Activated naive CD4-positive, alpha-beta T cell (primary cell): ENCODE results near the gene SHISA5.

Experiments
- DNase-seq, 4 experiments: peaks; one replicate each; lab custom pipeline; 2025; lab: John Stamatoyannopoulos, UW

SHISA5 gene

DNA sequence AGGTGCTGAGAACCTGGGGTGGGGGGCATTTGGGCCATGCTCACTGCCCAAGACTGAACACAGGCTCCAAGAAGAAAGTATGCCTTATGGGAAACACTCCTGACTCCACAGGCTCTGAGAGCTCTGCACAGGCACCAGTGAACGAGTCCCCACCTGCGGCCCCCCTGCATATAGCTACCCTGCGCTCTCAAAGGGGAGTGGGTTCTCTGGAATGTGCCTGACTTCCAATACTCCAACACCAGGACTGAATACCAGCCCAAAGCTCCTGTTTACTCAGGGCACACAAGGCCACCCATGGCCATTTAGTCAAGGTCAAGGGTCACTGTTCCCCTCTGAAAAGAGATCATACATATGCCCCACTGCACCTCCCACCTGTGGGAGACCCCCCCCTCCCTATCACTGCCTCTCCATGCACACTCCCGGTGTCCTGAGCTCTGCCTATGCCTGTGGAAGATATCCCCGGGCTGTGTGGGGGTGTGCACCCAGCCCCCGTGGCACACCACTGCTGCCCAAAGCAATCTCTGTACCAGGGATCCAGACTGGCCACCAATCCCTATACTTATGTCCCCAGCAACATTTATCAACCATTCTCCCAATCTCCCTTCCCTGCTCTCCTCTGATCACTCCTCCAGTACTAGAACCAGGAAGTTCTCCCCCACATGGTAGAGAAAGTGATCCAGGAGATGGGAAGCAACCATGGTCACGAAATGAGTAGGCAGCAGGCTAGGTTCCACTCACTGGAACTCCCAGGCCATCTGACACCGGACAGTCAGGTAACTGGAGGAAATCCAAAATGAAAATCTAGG, 72.5 kb downstream of the SHISA5 start:
- DNase-seq, result no peak

DNA sequence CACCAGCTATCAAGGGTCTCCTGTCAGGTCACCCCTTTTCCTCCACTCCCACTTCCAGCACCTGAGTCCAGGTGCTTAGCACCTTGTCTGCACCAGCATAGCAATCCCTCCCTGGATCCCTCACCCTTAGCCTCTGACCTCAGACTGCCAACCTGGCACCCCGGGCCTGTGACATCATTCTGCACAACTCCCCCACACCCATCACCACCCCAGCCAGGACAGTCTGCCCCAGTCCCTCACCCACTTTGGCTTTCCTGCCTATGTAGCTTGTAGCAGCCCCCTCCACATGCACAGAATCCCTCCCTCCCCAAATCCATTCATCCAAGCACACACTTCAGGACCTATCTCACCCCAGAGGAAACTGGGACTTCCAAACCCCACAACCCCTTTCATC, 73.3 kb downstream of the SHISA5 start:
- DNase-seq, result no peak

DNA sequence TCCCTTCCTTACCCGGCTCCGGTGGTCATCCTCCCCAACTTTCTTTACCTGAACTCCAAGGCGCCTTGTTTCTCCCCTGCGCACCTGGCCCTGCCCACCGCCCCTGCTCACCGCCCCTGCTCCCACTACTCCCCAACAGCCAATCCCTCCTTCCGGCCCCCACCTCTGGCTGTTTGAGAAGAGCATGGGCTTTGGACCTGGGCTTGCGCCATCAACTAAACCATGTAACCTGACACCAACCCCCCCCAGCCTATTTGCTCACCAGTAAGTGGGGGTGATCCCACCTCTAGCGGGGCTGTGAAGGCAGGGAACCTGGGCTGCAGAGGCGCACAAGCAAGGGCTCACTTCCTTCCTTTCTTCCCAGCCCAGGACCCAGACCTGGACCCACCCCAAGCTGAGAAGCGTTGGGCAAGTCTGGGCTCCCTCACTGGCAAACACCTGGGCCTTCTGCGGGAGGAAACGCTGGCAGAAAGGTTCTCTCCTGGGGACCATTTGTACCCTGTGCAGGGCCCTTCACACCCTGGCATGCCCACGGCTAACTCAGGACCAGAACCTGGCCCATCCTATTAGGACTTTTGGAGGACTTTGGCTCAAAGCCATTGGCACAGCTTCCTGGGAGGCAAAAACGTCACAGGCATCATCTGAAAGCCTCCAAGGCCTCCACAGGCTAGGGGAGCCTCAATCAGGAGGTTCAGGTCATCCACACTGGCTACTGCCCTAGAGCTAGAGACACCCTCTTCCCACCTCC, 73.8 kb downstream of the SHISA5 start, which contains the start of gene PLXNB1:
Gene PLXNB1 (minus strand): TSS at position 127 of the 748 bp plus-strand sequence. CDS start 5,475 bp downstream, outside the sequence.
- DNase-seq, result no peak

DNA sequence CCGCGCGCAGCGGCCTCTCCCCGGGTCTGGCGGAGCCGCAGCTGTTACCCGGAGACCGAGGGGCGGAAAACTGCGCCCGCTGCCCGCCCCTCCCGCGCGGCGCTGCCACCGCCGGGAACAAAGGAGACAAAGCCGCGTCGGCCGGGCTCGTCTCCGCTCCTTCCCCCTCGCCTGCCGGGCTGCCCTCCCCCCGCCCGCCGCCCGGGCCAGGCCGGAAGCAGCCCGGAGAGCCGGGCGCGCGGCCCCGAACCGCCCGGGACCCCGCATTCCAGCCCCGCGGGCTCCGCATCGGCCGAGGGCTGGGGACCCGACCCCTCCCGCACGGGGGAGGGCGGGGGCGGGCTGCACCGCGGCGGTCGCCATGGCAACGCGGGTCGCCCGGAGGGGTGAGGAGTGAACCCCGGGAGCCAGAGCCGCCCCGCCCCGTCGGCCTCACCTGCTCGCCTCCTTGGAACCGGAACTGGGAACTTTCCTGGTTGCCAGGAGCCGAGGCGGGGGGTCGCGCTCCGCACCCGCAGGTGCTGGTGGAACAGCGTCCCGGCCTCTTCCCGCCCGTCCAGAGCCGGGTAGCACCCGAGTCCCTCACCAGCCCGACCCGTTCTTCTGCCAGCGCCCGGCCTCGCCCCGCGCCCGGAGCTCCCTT, 74.5 kb downstream of the SHISA5 start:
- peak in 3 of 4 experiments; percentile 18 to 63 (median 23) for DNase-seq

DNA sequence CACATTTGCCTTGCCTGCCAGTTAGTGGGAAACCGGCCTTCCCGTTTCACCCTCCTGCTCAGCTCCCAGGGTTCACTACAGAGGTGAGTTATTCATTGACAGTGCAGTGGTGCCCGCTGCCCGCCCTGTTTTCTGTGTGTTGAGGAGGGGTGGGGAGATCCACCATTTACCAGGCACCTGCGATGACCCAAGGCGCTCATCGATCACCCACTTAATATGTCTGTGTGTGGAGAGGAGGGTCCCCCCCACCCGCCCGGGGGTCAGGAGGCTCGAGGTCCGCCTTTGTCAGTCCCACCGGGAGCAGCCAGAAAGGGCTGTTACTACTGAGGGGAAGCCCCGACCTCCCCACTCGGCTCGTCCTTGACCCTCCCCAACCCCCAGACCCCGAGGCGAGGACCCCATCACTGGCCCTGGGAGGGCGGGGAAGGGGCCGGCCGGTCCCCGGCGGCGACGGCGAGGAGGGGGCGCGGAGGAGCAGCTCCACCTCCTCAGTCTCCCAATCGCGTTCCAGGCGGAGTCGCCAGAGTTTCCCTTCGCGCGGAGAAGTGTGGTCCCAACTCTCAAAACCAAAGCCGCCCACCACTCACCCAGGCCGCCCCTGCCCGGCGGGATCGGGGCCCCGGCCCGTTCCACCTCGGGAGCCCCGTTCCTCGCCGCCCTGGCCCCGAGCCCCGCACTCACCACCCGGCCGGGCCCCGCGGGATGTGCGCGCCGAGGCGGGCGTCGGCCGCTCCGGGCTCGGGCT, 75.2 kb downstream of the SHISA5 start:
- no peak for DNase-seq

DNA sequence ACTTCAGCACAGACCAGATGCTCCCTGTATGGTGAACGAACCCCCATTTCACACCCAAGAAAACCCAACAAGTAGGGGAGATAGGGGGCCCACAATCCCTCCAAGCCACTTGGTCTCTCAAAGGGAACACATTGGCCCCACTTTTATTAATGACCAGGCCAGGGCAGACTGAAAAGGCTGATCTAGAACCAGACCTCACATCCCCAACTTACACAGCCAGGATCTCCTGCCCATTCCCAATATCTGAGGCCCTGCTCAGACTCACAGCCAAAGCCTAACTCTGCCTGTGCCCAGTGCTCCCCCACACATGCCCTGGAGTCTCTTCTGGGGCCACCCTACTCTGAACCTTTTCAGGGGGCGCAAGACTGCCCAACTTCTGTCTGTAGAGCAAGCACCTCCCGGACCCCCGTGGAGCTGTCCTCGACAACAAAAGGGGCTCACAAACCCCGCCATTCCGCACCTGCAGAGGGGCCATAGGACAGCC, 75.8 kb downstream of the SHISA5 start:
- no peak for DNase-seq

DNA sequence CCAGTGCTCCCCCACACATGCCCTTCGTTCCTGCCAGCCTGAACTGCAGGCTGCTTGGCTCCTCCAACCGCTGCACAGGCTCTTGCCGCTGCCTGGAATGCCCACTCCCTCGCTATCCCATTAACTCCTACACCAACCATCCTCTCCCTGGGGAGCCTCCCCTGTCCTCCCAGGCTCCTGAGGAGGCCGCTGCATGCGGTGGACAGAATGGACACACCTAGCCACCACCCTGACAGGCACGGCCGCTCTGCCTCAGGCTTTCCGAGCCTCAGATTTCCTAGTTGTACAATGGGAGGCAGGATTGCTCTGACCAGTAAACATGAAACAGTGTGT, 76.4 kb downstream of the SHISA5 start:
- DNase-seq, result no peak

DNA sequence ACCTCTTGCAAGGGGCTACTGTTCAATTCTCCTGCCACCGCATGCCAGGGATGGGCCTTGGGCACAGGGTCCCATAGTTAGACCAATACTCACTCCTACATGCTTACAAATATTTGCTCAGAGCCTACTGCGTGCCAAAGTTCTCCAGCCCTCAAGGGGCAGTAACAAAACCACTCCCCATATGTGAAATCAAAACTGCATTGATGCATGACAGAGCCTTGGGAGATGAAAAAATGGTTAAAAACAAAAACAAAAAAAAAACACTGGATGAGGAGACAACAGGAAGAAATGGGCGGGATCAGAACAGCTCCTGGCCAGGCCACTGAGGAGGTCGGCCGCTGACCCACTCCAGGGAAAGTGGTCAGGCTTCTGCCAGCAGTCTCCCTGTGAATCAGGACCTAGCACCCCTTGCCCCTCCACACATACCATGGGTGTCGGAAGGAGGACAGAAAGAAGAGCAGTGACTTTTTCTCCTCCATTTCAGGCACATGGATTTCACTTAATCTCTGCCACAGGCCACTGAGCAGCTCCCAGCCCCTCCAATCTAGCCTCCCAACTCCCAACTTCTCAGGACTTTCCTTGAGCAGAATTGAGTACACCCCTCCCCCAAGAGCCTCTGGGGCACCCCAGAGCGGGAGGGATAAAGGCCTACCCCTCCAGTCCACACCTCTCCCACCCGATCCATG, 76.9 kb downstream of the SHISA5 start:
- no peak for DNase-seq

DNA sequence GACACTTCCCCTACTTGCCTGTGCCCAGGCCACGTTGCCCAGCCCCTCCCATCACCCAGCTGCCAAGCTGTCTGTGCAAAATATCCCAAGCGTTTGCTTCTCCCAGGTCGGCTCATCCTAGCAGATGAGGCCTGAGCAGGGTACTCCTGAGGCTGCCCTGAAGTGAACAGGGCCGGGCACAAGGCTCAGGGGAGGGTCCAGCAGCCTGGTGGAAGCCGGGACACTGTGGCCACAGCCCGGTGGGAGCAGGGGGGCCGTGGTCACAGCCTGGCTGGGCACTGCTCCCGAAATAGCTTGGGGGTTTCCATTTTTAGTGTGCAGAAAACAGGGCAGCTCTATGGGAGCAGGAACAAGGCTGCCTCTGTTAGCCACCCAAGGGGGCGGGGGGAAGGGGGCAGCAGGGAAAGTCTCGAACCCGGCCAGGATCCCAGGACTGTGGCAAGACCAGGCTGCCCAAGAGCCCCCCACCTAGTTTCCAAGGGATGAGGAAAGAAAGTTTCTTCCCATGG, 77.5 kb downstream of the SHISA5 start:
- DNase-seq, result no peak

DNA sequence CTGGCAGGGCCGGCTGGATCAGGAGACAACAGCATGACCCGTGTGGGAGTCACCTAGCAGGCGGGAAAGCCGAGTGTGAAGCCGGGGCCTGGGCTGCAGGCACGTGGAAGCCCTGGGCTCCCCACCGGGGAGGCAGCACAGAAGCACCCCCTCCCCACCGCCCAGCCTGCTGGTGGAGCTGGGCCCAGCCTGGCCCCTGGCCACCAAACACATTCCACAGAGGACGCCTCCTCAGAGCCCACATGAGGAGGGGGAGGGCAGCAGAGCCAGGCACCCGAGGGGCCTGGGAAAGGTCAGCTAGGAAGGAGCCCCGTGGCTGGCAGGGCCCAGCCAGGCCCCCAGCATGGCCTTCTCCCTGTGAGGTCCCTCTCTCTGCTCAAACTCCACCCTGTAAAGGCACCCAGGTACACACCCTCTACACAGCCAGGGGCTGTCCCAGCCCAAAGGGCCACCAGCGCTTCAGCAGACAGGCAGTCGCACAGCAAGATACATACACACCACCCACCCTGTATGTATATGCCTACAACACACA, 78.6 kb downstream of the SHISA5 start:
- no peak for DNase-seq

DNA sequence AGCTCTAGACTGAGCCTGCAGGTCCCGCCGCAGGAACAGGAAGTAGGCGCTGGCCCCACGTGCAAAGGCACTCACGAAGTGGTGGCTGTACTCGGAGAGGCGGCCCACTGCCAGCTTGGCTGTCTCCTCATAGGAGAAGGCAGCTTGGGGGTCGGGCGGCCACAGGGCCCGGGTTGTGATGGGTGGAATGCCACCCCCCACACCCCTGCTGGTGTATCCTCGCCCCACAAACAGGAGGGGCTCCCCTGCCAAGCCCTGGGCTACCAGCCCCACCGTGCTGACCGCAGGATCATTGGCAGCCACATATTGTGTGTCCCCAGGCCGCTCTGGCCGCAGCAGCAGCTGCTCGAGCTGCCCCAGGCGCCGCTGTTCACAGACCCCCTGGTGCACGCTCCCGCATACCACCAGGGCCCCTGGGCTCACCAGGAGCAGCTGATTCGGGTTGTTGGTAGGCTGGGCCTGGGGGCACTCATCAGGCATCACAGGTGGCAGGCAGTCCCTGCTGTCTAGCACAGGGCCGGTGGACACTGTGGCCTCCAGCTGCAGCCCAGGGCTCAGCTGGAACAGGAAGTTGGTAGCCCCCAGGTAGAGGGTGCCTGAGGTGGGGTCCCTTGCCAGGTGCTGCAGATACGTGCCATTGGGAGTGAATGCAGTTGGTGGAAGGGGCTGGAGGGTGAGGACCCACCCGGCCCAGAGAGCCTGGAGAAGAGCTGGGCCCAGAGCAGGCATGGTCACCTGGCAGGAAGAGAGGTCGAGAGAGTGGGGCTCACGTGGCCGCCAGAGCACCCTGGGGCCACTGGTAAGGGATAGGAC, 79.9 kb downstream of the SHISA5 start:
- DNase-seq, result no peak

DNA sequence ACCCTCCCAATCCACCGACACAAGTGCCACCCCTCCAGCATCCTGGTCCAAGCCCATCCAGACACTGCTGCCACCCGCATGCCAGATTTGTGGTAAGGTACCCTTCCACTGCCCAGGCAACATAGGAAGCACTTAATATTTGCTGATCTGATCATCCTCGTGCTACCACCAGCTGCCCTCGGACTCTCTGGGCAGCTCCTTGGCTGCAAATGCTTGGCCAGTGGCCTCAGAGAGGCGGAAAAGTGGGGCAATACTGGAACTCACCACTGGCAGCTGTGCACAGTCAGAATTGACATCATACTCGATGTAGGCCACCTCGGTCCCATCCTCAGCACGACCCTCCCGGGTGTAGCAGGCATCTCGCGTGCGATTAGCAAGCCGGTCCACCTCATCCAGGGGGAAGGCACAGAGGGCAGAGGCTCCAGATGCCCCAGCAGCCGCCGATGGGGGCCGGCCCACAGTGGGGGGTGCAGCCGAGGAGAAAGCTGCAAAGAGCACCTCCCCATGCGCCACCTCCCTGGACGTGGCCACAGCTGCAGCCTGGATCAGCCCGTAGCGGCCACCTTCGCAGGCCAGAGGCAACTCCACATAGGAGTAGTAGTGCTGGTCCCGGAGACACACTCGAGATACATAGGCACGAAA, 80.6 kb downstream of the SHISA5 start:
- no peak for DNase-seq

DNA sequence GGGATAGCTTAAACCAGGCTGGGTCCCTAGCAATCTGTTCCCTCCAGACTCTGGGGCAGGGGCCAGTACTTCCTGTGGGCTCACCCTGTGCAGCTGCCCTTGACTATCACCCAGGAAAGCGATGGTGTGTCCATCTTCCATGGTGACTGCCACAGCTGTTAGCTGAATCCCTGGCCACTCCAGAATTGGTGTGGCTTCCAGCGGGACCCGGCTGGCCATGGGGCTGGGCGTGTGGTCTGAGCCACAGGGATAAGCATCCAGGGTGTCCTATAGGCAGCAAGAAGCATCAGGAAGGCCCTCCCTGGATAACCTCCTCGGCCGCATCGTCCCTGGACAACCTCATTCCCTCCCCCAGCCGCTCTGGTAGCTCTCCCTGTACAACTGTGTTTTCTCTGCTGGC, 81.3 kb downstream of the SHISA5 start:
- no peak for DNase-seq

DNA sequence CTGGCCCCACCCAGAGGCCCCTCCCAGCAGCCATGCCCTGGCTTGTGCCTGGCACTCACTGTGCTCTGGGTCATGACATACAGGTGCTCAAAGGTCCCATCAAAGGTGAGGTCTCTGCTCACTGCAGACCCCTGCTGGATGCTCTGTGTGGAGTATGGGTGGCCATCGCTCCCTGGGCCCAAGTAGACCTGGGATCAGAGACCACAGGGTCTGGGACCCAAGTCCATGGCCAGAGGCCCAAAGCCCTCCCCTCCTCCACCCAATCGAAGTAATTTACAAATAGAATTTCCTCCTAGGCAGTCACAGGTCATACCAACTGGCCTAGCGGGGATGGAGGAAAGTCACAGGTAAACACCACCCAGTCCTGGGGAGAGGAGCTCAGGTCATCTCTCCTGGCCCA, 81.7 kb downstream of the SHISA5 start:
- no peak for DNase-seq

DNA sequence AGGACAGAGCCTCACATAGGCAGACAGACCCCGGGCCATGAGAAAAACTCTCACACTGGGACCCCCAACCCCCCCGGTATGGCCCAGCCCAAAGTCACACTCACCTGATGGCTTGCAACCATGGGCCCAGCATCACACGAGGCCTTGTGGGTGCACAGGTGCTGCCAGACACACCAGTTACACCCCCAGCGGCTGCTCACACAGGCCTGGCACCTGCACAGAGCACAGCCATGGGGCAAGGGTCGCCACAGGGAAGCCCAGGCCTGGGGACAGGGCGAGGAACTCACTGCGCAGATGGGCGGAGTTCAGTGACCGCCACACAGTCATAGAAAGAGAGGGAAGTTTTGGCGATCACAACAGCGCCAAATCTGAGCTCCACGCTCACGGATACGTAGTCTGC, 83.4 kb downstream of the SHISA5 start:
- no peak for DNase-seq

DNA sequence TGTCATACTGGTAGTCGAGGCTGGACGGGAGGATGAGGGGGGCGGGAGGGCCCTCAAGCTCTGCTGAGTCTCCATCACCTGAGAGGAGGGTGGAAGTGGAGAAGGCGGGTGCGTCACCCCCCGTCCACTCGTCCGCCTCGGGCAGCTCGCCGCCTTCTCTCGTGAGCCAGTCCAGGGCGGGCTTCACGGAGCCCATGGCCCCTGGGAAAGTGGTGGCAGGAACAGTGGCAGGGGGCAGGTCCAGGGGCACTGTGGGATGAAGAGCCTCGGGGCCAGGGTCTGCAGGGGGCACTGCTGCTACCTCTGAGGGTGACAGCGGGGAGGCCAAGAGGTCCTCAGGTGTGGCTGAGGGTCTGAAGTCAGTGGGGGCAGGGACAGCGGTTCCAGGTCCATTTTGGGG, 84.4 kb downstream of the SHISA5 start:
- DNase-seq, result no peak

DNA sequence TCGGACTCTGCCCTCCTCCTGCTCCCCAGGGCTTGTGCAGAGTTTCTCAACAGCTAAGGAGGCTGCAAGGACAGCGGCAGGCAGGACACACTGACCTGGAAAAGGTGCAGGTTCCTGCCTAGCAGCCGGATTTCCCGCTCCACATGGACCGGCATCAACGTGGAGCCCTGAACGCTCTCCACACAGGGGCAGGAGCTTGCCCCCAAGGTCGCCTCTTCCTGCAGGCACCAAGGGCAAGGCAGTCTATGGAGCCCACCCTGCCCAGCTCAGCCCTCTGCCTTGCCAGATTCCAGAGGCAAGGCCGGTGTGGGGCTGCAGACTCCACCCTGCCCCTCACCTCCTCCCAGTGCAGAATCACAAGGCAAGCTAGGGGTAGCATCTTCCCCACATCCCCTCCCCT, 84.8 kb downstream of the SHISA5 start:
- no peak for DNase-seq

DNA sequence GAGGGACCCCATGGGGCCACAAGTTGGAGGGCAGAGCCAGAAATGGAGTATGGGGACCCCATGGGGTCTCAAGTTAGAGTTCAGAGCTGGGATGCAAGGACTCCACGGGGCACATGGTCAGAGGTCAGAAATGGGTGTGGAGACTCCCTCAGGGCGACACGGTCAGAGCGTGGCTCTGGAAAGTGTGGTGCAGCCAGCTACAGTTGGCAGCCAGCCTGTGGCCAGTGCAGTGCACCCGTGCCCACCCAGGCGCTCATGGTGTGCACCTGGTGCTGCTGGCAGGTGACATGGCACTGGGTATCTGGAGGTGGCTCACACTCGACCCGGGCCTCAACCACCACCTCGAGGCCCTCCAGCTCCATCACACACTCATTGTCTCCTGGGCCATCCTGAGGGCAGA, 85.3 kb downstream of the SHISA5 start:
- no peak for DNase-seq

DNA sequence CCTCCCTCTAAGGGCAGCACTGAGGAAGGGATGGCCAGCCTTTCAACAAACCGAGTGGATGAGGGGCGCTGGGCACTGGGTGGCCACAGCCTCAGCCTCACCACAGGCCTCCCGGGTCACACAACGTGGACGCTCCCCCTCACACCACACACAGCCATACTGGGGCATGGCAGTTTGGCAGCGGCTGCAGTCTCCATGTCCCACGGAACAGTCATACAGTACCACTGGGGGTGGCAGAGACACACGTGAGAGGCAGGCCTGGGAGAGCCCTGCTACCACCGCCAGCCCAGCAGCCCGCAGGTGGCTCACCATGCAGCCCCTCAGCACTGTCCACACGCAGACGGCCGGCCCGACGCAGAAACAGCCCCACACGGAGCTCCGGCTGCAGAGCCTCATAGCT, 85.8 kb downstream of the SHISA5 start:
- DNase-seq, result no peak
